IPS DF 4.7 (cell line): Measurements from ENCODE around the gene SERPINC1.
"Not testable (repeated sequence)": the region's sequence is repeated elsewhere in the genome, so short reads cannot be mapped to it uniquely, and the experiment has no call there.

Experiments used
- DNase-seq: peaks from one replicate; pipeline ENCODE4 v3.0.0-alpha.2; 2013; ENCODE audit warnings: low spot score; ENCODE audit errors: extremely low read depth

Gene SERPINC1

GRCh38 chr1:173863224-173864161 lies 53.6 kb downstream of the SERPINC1 start:
- DNase-seq, result no peak

GRCh38 chr1:173862769-173863223 lies 54.3 kb downstream of the SERPINC1 start:
- no peak for DNase-seq

- not testable (repeated sequence) for DNase-seq
Measured at GRCh38 chr1:173862146-173862768, 54.9 kb downstream of the SERPINC1 start.

GRCh38 chr1:173861731-173862145 lies 55.4 kb downstream of the SERPINC1 start:
- no peak for DNase-seq

- no peak for DNase-seq
Measured at GRCh38 chr1:173860065-173860464, 57.1 kb downstream of the SERPINC1 start.

GRCh38 chr1:173859547-173859946 lies 57.6 kb downstream of the SERPINC1 start:
- DNase-seq, result not testable (repeated sequence)

GRCh38 chr1:173857363-173857917 lies 59.7 kb downstream of the SERPINC1 start:
- no peak for DNase-seq

- DNase-seq, result no peak
Measured at GRCh38 chr1:173856903-173857302, 60.2 kb downstream of the SERPINC1 start.

GRCh38 chr1:173856014-173856413 lies 61.1 kb downstream of the SERPINC1 start:
- no peak for DNase-seq
